Measurements from ENCODE around the gene ADA. TPM values are rescaled to one million over a fixed set of nuclear protein-coding genes. Genes with fewer than 3 reads are reported as not detected.

Gene ADA
- total RNA-seq, 5 donors from 2014 or later (not counting 1 experiment from before 2014, with no cell fraction given), result 21.9 to 42.1 (median 33.3) TPM

DNA sequence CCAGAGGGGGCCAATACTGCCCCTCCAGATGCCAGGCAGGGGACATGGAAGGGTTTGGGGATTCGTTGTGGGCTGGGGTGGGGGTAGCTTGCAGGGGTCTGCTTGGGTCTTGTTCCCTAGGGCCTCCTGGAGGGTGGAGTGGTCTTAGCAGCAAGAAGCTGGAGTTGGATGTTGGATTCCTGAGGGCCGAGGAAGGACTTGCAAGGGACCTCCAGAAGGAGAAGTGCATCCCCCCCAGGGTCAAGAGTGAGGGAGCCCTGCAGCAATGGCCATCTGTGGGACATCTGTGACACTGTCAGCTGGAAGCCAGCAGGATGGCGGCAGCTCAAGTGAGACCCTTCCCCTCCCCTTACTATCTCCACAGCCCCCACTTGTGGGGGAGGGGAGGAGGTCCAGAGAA is 38.3 kb upstream of the ADA start:
- CTCF ChIA-PET, result no interaction called here
- Histone ChIP-seq H3K4me1 (ENCODE audit: control insufficient read depth in 1 of 2, extremely low read depth in 1 of 2, insufficient read depth in 2 of 2, low read length in 2 of 2) (peaks cover 0 to 6% of the 10 kb centered on the region in 2 experiments), H3K27ac (ENCODE audit: low read length) (no peak overlapping the region), H3K27me3 (replicated peaks in 1 of 2; ENCODE audit: control insufficient read depth in 2 of 2, extremely low read depth in 1 of 2, insufficient read depth in 2 of 2, low read length in 1 of 2) (peaks cover 0 to 9% of the 10 kb centered on the region in 2 experiments), H3K9me3 (no peaks in the 10 kb centered on the region), H3K4me3 (ENCODE audit: control insufficient read depth in 1 of 2, extremely low read depth in 1 of 2, low read length in 1 of 2) (no peak overlapping the region), H3K36me3 (ENCODE audit: control insufficient read depth in 2 of 2, extremely low read depth in 1 of 2, insufficient read depth in 1 of 2, low read length in 1 of 2) (no peaks in the 10 kb centered on the region)
- H3K4me1 Mint-ChIP-seq, result peaks cover 3 to 13% (median 6%) of the 10 kb centered on the region in 3 donors
- ATAC-seq (replicated peaks in 1 of 4) (no peak), DNase-seq (no peak)
- POLR2A ChIA-PET, result no interaction called here
- peaks cover 4 to 7% of the 10 kb centered on the region in 2 donors for H3K27me3 Mint-ChIP-seq
- WGBS (ENCODE audit: insufficient coverage), result 49% methylated on average over 2 of the region's 3 CpGs
- H3K4me3 Mint-ChIP-seq, result no peak overlapping the region
- peak overlapping the region in 1 of 2 donors; percentile 11 for H3K27ac Mint-ChIP-seq
- no peaks in the 10 kb centered on the region for H3K36me3 Mint-ChIP-seq
- peaks cover 0 to 4% (median 0%) of the 10 kb centered on the region in 3 donors for H3K9me3 Mint-ChIP-seq

DNA sequence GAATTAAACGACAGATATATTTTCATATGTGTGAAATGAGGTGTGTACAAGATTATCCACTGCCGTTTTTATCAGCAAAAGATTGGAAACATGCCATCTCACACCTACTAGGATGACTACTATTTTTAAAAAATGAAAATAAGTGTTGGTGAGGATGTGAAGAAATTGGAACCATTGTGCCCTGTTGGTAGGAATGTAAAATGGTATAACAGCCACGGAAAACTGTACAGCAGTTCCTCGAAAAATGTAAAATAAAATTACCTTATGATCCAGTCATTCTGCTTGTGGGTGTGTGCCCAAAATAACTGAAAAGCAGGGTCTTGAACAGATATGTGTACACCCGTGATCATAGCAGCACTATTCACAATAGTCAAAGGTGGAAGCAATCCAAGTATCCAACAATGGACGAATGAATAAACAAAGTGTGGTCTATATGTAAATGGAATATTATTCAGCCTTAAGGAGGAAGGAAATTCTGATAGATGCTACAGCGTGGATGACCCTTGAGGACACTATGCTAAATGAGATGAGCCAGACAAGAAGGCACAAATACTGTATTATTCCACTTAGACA is 36.6 kb upstream of the ADA start:
- WGBS (ENCODE audit: insufficient coverage), result 94% methylated on average over 2 of the region's 7 CpGs
- Histone ChIP-seq H3K4me3 (ENCODE audit: control insufficient read depth in 1 of 2, extremely low read depth in 1 of 2, low read length in 1 of 2) (no peak overlapping the region), H3K27ac (ENCODE audit: low read length) (no peak overlapping the region), H3K36me3 (ENCODE audit: control insufficient read depth in 2 of 2, extremely low read depth in 1 of 2, insufficient read depth in 1 of 2, low read length in 1 of 2) (no peaks in the 10 kb centered on the region), H3K9me3 (no peaks in the 10 kb centered on the region), H3K27me3 (replicated peaks in 1 of 2; ENCODE audit: control insufficient read depth in 2 of 2, extremely low read depth in 1 of 2, insufficient read depth in 2 of 2, low read length in 1 of 2) (peaks cover 0 to 9% of the 10 kb centered on the region in 2 experiments), H3K4me1 (ENCODE audit: control insufficient read depth in 1 of 2, extremely low read depth in 1 of 2, insufficient read depth in 2 of 2, low read length in 2 of 2) (peaks cover 0 to 11% of the 10 kb centered on the region in 2 experiments)
- Mint-ChIP-seq H3K4me3 (no peak overlapping the region), H3K36me3 (no peaks in the 10 kb centered on the region), H3K9me3 (peaks cover 0 to 4% (median 0%) of the 10 kb centered on the region in 3 donors), H3K27me3 (peaks cover 4 to 7% of the 10 kb centered on the region in 2 donors), H3K4me1 (peaks cover 7 to 23% (median 11%) of the 10 kb centered on the region in 3 donors), H3K27ac (no peak overlapping the region)
- POLR2A ChIA-PET, result no interaction called here
- ATAC-seq (replicated peaks in 1 of 4), result no peak
- CTCF ChIA-PET, result interaction anchor here (0.6 to 0.7 kb wide), 3 partner anchors 179 to 381 kb away, joined by 3 to 5 read pairs (median 5); no protein-coding TSS in a partner anchor
- DNase-seq, result no peak

DNA sequence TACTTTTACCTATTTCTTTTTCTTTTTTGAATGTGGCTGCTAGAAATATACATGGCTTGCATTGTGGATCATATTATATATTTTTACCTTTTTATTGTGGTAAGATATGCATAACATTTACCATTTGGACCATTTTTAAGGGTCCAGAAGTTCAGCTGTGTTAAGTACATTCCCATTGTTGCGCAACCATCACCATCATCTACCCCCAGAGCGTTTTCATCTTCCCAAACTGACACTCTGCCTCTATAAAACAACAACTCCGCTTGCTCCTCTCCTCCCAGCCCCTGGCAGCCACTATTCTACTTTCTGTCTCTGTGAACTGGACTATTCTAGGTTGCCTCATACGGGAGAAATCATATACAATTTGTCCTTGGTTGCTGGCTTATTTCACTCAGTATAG is 35.4 kb upstream of the ADA start:
- peaks cover 0 to 9% of the 10 kb centered on the region in 2 experiments for H3K27me3 ChIP-seq (replicated peaks in 1 of 2; ENCODE audit: control insufficient read depth in 2 of 2, extremely low read depth in 1 of 2, insufficient read depth in 2 of 2, low read length in 1 of 2)
- H3K27me3 Mint-ChIP-seq, result peaks cover 4 to 7% of the 10 kb centered on the region in 2 donors
- peaks cover 7 to 23% (median 11%) of the 10 kb centered on the region in 3 donors for H3K4me1 Mint-ChIP-seq
- H3K27ac ChIP-seq (ENCODE audit: low read length), result no peak overlapping the region
- POLR2A ChIA-PET, result no interaction called here
- peaks cover 0 to 11% of the 10 kb centered on the region in 2 experiments for H3K4me1 ChIP-seq (ENCODE audit: control insufficient read depth in 1 of 2, extremely low read depth in 1 of 2, insufficient read depth in 2 of 2, low read length in 2 of 2)
- no peak overlapping the region for H3K4me3 Mint-ChIP-seq
- H3K9me3 Mint-ChIP-seq, result peaks cover 0 to 3% (median 0%) of the 10 kb centered on the region in 3 donors
- H3K9me3 ChIP-seq, result no peaks in the 10 kb centered on the region
- CTCF ChIA-PET, result no interaction called here
- WGBS (ENCODE audit: insufficient coverage), result 96% methylated on average over 4 of the region's 4 CpGs
- H3K36me3 ChIP-seq (ENCODE audit: control insufficient read depth in 2 of 2, extremely low read depth in 1 of 2, insufficient read depth in 1 of 2, low read length in 1 of 2), result no peaks in the 10 kb centered on the region
- H3K36me3 Mint-ChIP-seq, result no peaks in the 10 kb centered on the region
- ATAC-seq (replicated peaks in 1 of 4) (no peak), DNase-seq (no peak)
- H3K27ac Mint-ChIP-seq, result no peak overlapping the region
- no peak overlapping the region for H3K4me3 ChIP-seq (ENCODE audit: control insufficient read depth in 1 of 2, extremely low read depth in 1 of 2, low read length in 1 of 2)

DNA sequence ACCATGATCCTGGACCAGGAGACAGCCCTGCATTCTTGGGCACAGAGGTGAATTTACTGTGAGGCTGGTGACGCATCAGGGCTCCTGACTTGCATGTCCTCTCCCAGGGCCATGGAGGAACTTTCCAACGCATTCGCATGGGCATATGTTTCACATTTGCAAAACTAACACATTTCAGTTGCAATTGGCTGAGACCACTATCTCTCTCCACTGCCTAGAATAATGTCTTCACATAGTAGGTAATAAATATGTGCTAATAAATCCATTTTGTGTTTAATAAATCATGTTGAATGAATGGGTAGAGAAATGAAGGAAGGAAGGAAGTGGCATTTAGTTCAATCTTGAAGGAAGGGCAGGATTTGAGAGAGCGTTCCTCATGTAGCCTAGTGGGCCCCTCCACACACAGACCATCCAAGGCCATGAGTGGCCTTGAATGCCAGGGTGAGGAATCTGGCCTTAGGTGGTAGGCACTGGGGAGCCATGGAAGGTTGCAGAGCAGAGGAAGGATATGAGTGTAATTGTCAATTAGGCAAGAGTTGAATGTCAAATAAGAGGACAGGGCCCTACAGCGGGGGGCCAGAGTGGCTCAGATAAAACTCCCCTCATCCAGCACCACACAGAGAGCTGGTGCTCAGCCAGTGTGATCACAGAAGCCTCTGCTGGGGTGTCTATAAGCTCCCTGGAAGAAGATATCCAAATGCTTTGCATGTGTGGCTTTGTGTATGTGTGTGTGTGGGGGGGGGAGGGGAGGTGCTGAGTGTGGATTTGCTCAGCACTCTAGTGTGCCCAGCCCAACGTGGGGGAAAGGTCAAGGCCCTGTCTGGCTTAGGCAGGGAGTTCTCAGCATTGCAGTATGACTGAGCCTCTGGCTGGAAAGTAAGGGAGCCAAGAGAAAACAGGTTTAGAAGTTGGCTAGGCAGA is 32.8 kb upstream of the ADA start:
- POLR2A ChIA-PET, result interaction anchor here in 1 of 2 donors (0.6 kb wide), 1 partner anchor 33 kb away, joined by 3 read pairs; no protein-coding TSS in a partner anchor
- Histone ChIP-seq H3K27me3 (replicated peaks in 1 of 2; ENCODE audit: control insufficient read depth in 2 of 2, extremely low read depth in 1 of 2, insufficient read depth in 2 of 2, low read length in 1 of 2) (peaks cover 0 to 9% of the 10 kb centered on the region in 2 experiments), H3K4me3 (ENCODE audit: control insufficient read depth in 1 of 2, extremely low read depth in 1 of 2, low read length in 1 of 2) (no peak overlapping the region), H3K9me3 (no peaks in the 10 kb centered on the region), H3K36me3 (ENCODE audit: control insufficient read depth in 2 of 2, extremely low read depth in 1 of 2, insufficient read depth in 1 of 2, low read length in 1 of 2) (no peaks in the 10 kb centered on the region), H3K4me1 (ENCODE audit: control insufficient read depth in 1 of 2, extremely low read depth in 1 of 2, insufficient read depth in 2 of 2, low read length in 2 of 2) (peaks cover 0 to 11% of the 10 kb centered on the region in 2 experiments), H3K27ac (ENCODE audit: low read length) (no peak overlapping the region)
- Mint-ChIP-seq H3K27me3 (peaks cover 4 to 7% of the 10 kb centered on the region in 2 donors), H3K4me1 (peaks cover 7 to 17% (median 11%) of the 10 kb centered on the region in 3 donors), H3K27ac (peak overlapping the region in 1 of 2 donors; percentile 4), H3K36me3 (no peaks in the 10 kb centered on the region), H3K4me3 (no peak overlapping the region), H3K9me3 (no peaks in the 10 kb centered on the region)
- no peak for ATAC-seq (replicated peaks in 1 of 4)
- DNase-seq, result no peak
- CTCF ChIA-PET, result interaction anchor here (0.6 to 2.0 kb wide), 19 partner anchors 8 to 753 kb away, joined by 3 to 10 read pairs (median 4); no protein-coding TSS in a partner anchor
- 57% methylated on average over 2 of the region's 6 CpGs for WGBS (ENCODE audit: insufficient coverage)

DNA sequence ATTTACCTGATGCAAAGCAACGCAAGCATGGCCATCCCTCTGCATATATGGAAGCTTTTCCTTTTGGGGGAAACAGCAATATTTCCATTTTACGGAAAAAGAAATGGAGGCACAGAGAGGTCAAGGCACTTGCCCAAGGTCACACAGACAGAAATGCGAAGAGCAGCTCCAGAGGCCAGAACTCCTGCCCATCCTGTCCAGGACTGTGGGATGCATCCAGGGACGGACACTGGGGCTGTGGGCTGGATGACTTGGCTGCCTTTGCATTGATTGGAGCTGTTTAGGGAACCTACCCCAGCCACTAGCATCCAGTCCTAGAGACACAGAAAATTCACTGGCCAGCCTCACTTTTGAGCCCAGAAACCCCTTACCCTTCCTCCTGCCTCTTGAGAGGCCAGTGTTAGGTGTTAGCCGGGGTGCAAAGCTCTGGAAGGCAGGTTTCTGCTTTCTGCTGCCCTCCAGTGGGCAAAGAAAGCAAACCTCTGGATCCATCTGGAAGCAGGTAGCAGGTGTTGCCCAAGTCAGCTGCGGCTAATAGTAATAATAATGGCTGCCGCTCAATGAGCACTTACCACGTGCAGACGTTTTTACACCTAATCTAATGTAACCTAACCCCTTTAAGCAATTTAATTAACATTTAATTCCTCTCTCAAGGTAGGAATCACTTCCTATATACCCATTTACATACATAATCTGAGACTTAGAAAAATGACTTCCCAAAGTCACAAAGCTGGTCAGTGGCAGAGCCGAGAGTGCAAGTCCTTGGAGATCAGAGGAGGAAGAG is 32.0 kb upstream of the ADA start:
- peak; percentile 69 to 92 (median 88) for ATAC-seq (replicated peaks in 1 of 4)
- H3K4me1 Mint-ChIP-seq, result peaks cover 7 to 17% (median 11%) of the 10 kb centered on the region in 3 donors
- peaks cover 4 to 7% of the 10 kb centered on the region in 2 donors for H3K27me3 Mint-ChIP-seq
- H3K9me3 Mint-ChIP-seq, result no peaks in the 10 kb centered on the region
- H3K4me1 ChIP-seq (ENCODE audit: control insufficient read depth in 1 of 2, extremely low read depth in 1 of 2, insufficient read depth in 2 of 2, low read length in 2 of 2), result peaks cover 0 to 11% of the 10 kb centered on the region in 2 experiments
- POLR2A ChIA-PET, result interaction anchor here in 1 of 2 donors (0.6 kb wide), 1 partner anchor 226 kb away, joined by 13 read pairs; the partner anchor contains the start of gene PABPC1L
- WGBS (ENCODE audit: insufficient coverage), result 91% methylated on average over 9 of the region's 10 CpGs
- no peak overlapping the region for H3K4me3 Mint-ChIP-seq
- H3K27me3 ChIP-seq (replicated peaks in 1 of 2; ENCODE audit: control insufficient read depth in 2 of 2, extremely low read depth in 1 of 2, insufficient read depth in 2 of 2, low read length in 1 of 2), result peaks cover 0 to 9% of the 10 kb centered on the region in 2 experiments
- no peak overlapping the region for H3K27ac Mint-ChIP-seq
- no peaks in the 10 kb centered on the region for H3K36me3 Mint-ChIP-seq
- CTCF ChIA-PET, result interaction anchor here (0.6 to 2.0 kb wide), 13 partner anchors 8 to 466 kb away, joined by 3 to 9 read pairs (median 3); partner anchors contain the start of genes ADA (in 1 of the 2) and SERINC3 (in 1 of the 2)
- H3K36me3 ChIP-seq (ENCODE audit: control insufficient read depth in 2 of 2, extremely low read depth in 1 of 2, insufficient read depth in 1 of 2, low read length in 1 of 2), result no peaks in the 10 kb centered on the region
- H3K9me3 ChIP-seq, result no peaks in the 10 kb centered on the region
- H3K27ac ChIP-seq (ENCODE audit: low read length), result no peak overlapping the region
- peak in 31 of 35 experiments; percentile 5 to 71 (median 46) for DNase-seq
- no peak overlapping the region for H3K4me3 ChIP-seq (ENCODE audit: control insufficient read depth in 1 of 2, extremely low read depth in 1 of 2, low read length in 1 of 2)

Measured in T-cell (primary cell).